ENCODE measurements around the gene PMF1. TPM values are rescaled to one million over a fixed set of nuclear protein-coding genes. Genes with fewer than 3 reads are reported as not detected.
A peak's percentile ranks its signal among the peaks of the same experiment; 100 is the strongest.

The PMF1 gene
- total and polyA plus RNA-seq, 2 of the 13 experiments (the other 11 are each of a cell fraction or from before 2014, with no cell fraction given): 72.5 to 89.0 TPM

GRCh38 chr1:156245451-156246232 lies 32.8 kb downstream of the PMF1 start (continued):
- TF ChIP-seq, protein P1, sequence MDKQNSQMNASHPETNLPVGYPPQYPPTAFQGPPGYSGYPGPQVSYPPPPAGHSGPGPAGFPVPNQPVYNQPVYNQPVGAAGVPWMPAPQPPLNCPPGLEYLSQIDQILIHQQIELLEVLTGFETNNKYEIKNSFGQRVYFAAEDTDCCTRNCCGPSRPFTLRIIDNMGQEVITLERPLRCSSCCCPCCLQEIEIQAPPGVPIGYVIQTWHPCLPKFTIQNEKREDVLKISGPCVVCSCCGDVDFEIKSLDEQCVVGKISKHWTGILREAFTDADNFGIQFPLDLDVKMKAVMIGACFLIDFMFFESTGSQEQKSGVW (CRISPR knock-in tag; IDR thresholded peaks at IDR 0.05; ENCODE audit: borderline replicate concordance): no peak
- TF ChIP-seq TBX3 (IDR thresholded peaks at IDR 0.05; ENCODE audit: borderline replicate concordance) (no peak), SAP130 (CRISPR knock-in tag; IDR thresholded peaks at IDR 0.05; ENCODE audit: low read depth) (no peak), ZNF646 (CRISPR knock-in tag; IDR thresholded peaks at IDR 0.05) (no peak), TOE1 (CRISPR knock-in tag; IDR thresholded peaks at IDR 0.05) (no peak), USF2 (IDR thresholded peaks at IDR 0.05; ENCODE audit: low read depth, low read length) (no peak), USF2 (CRISPR knock-in tag; IDR thresholded peaks at IDR 0.05; ENCODE audit: borderline replicate concordance) (no peak), NFKBIZ (CRISPR knock-in tag; IDR thresholded peaks at IDR 0.05) (no peak), PTBP1 (IDR thresholded peaks at IDR 0.05; ENCODE audit: low read depth, low read length, poor library complexity, severe bottlenecking) (no peak), NCOA1 (CRISPR knock-in tag; IDR thresholded peaks at IDR 0.05) (no peak), ZNF790 (CRISPR knock-in tag; IDR thresholded peaks at IDR 0.05; ENCODE audit: borderline replicate concordance) (no peak), GFI1 (CRISPR knock-in tag; IDR thresholded peaks at IDR 0.05; ENCODE audit: borderline replicate concordance) (no peak), ZNF263 (CRISPR knock-in tag; IDR thresholded peaks at IDR 0.05) (no peak; the same call in 1 of the 2 replicates)
- TF ChIP-seq, protein P2, sequence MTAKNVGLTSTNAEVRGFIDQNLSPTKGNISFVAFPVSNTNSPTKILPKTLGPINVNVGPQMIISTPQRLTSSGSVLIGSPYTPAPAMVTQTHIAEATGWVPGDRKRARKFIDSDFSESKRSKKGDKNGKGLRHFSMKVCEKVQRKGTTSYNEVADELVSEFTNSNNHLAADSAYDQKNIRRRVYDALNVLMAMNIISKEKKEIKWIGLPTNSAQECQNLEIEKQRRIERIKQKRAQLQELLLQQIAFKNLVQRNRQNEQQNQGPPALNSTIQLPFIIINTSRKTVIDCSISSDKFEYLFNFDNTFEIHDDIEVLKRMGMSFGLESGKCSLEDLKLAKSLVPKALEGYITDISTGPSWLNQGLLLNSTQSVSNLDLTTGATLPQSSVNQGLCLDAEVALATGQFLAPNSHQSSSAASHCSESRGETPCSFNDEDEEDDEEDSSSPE (CRISPR knock-in tag; IDR thresholded peaks at IDR 0.05): peak; percentile 49; the same call in 1 of the 2 replicates
- TF ChIP-seq, protein P3, sequence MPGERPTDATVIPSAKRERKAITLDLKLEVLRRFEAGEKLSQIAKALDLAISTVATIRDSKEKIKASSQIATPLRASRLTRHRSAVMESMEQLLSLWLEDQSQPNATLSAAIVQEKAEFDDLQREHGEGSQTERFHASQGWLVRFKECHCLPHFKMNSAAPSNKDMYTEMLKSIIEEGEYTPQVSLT (CRISPR knock-in tag; IDR thresholded peaks at IDR 0.05; ENCODE audit: borderline replicate concordance, low read depth): no peak; the same call in 1 of the 2 replicates
- TF ChIP-seq, protein P4, sequence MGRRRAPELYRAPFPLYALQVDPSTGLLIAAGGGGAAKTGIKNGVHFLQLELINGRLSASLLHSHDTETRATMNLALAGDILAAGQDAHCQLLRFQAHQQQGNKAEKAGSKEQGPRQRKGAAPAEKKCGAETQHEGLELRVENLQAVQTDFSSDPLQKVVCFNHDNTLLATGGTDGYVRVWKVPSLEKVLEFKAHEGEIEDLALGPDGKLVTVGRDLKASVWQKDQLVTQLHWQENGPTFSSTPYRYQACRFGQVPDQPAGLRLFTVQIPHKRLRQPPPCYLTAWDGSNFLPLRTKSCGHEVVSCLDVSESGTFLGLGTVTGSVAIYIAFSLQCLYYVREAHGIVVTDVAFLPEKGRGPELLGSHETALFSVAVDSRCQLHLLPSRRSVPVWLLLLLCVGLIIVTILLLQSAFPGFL (CRISPR knock-in tag; IDR thresholded peaks at IDR 0.05): no peak

Measured in HepG2 (cell line).